Endothelial cell of umbilical vein (primary cell): ENCODE results near the gene LPAR3. TPM values are rescaled to one million over a fixed set of nuclear protein-coding genes. Genes with fewer than 3 reads are reported as not detected.
A peak's percentile ranks its signal among the peaks of the same experiment; 100 is the strongest.

ENCODE experiments used
- BruUV-seq: library from RNA; stranded (reverse); fragments of 400-500 nt; replicated peaks from 2 replicates; lab custom pipeline; 2021; lab: Mats Ljungman, UMichigan
- CTCF ChIA-PET: fragments of 300-600, 350-600 bp; sonication (Branson Sonifier 250); formaldehyde crosslinking; loops from one replicate; lab custom pipeline; 2021; ENCODE audit warnings: antibody characterized with exemption, inconsistent platforms; lab: Charles Lee
- POLR2A ChIA-PET: fragments of 300-600, 350-600 bp; sonication (Branson Sonifier 250); formaldehyde crosslinking; loops from one replicate; lab custom pipeline; 2021; ENCODE audit warnings: antibody characterized with exemption, inconsistent platforms; lab: Charles Lee
- DNase-seq: peaks from one replicate; pipeline ENCODE4 v3.0.0-alpha.2; 2011; ENCODE audit warnings: low read depth, low spot score
- FAIRE-seq: peaks from 2 replicates; lab custom pipeline; 2011; peaks lifted over from hg19 to GRCh38; lab: Jason Lieb, UNC
- H2AFZ ChIP-seq: 2 replicates; pipeline ENCODE4 v1.6.0; 2012; ENCODE audit warnings: low read depth, low read length, control low read depth, inconsistent platforms
- H3K27ac ChIP-seq: 2 replicates; pipeline ENCODE4 v1.5.1; 2011; ENCODE audit warnings: low read depth, mild to moderate bottlenecking, control low read depth, low read length, moderate library complexity; ENCODE audit not compliant: insufficient read depth
- H3K27me3 ChIP-seq, 2 experiments: 2 replicates each; pipeline versions ENCODE4 v1.6.0 to v1.6.1; 2011; ENCODE audit warnings: low read length in 2 of 2, mixed read lengths in 1 of 2; ENCODE audit not compliant: control insufficient read depth in 2 of 2, insufficient read depth in 2 of 2
- H3K36me3 ChIP-seq, 2 experiments: 2 replicates in 1 of 2; 3 replicates in 1 of 2; pipeline ENCODE4 v1.5.1; 2011; ENCODE audit warnings: low read length in 2 of 2, mild to moderate bottlenecking in 1 of 2, moderate library complexity in 1 of 2; ENCODE audit not compliant: control insufficient read depth in 2 of 2, insufficient read depth in 2 of 2; ENCODE audit errors: extremely low read depth in 1 of 2
- H3K4me1 ChIP-seq: 3 replicates; pipeline ENCODE4 v1.5.1; 2011; ENCODE audit warnings: mild to moderate bottlenecking, low read length; ENCODE audit not compliant: control insufficient read depth, insufficient read depth; ENCODE audit errors: extremely low read depth
- H3K4me2 ChIP-seq: 2 replicates; pipeline ENCODE4 v1.6.1; 2011; ENCODE audit warnings: low read length, control low read depth, mixed read lengths; ENCODE audit not compliant: insufficient read depth
- H3K4me3 ChIP-seq, 3 experiments: fragments of 200-600 bp in 1 of 3; sonication (generic), shearing (Covaris generic) in 1 of 3; replicated peaks in 1 of 3; 2 replicates each; pipeline ENCODE4 v1.5.1; 2011 to 2016; ENCODE audit warnings: control low read depth in 3 of 3, low read length in 3 of 3, mild to moderate bottlenecking in 2 of 3, inconsistent platforms in 1 of 3, low read depth in 1 of 3, moderate library complexity in 1 of 3; ENCODE audit not compliant: insufficient read depth in 1 of 3
- H3K79me2 ChIP-seq: 2 replicates; pipeline ENCODE4 v1.6.0; 2012; ENCODE audit warnings: low read length, inconsistent platforms; ENCODE audit not compliant: control insufficient read depth, insufficient read depth
- H3K9ac ChIP-seq: replicated peaks from 2 replicates; pipeline ENCODE3; 2011; ENCODE audit warnings: low read length, control low read depth; ENCODE audit not compliant: insufficient read depth; ENCODE audit errors: extremely low read depth
- H3K9me1 ChIP-seq: replicated peaks from 3 replicates; pipeline ENCODE4 v1.6.0; 2011; ENCODE audit warnings: mild to moderate bottlenecking, low read length; ENCODE audit not compliant: control insufficient read depth, insufficient read depth; ENCODE audit errors: extremely low read depth
- H3K9me3 ChIP-seq: replicated peaks from 2 replicates; pipeline ENCODE4 v1.5.1; 2012; ENCODE audit warnings: low read length, inconsistent platforms; ENCODE audit not compliant: control insufficient read depth, insufficient read depth
- H4K20me1 ChIP-seq: replicated peaks from 2 replicates; pipeline ENCODE3; 2011; ENCODE audit warnings: mild to moderate bottlenecking, low read length; ENCODE audit not compliant: control insufficient read depth, insufficient read depth; ENCODE audit errors: extremely low read depth
- CTCF ChIP-seq, 2 donors: IDR thresholded peaks; 1 replicate in 1 of 2; 2 replicates in 1 of 2; pipeline ENCODE4 v1.5.1; 2011; ENCODE audit warnings: low read length in 2 of 2, mild to moderate bottlenecking in 2 of 2, moderate library complexity in 2 of 2, control low read depth in 1 of 2, inconsistent platforms in 1 of 2, low read depth in 1 of 2; ENCODE audit not compliant: insufficient read depth in 1 of 2; ENCODE audit errors: extremely low read depth in 1 of 2
- EZH2 ChIP-seq: IDR thresholded peaks from 2 replicates; pipeline ENCODE4 v1.6.1; 2012; ENCODE audit warnings: borderline replicate concordance, low read depth, mild to moderate bottlenecking, moderate library complexity, low read length, inconsistent platforms; ENCODE audit not compliant: severe bottlenecking
- FOS ChIP-seq: IDR thresholded peaks from 2 replicates; pipeline ENCODE4 v1.6.1; 2011; ENCODE audit warnings: mild to moderate bottlenecking, low read length, moderate library complexity, borderline replicate concordance; ENCODE audit not compliant: insufficient read depth
- GATA2 ChIP-seq: IDR thresholded peaks from 2 replicates; pipeline ENCODE4 v1.7.0; 2011; ENCODE audit warnings: low read depth, mild to moderate bottlenecking, moderate library complexity, mixed read lengths, low read length; ENCODE audit not compliant: insufficient read length, insufficient read depth
- MYC ChIP-seq: IDR thresholded peaks from one replicate; pipeline ENCODE4 v1.6.1; 2011; ENCODE audit warnings: mild to moderate bottlenecking, low read depth, low read length
- POLR2A ChIP-seq: IDR thresholded peaks from 2 replicates; pipeline ENCODE4 v1.6.1; 2012; ENCODE audit warnings: low read depth, mild to moderate bottlenecking, control low read depth, low read length
- POLR2AphosphoS5 ChIP-seq: IDR thresholded peaks from 2 replicates; pipeline ENCODE4 v1.6.1; 2012; ENCODE audit warnings: low read depth, mild to moderate bottlenecking, control low read depth, low read length, moderate library complexity; ENCODE audit not compliant: insufficient read depth
- dilution Hi-C: fragments of 300-500 bp; cut with MboI; formaldehyde crosslinking; loops from one replicate; pipeline ENCODE4 v1.15.0; 2019; ENCODE audit warnings: low sequenced_read_pairs; ENCODE audit not compliant: extremely low pct_ligation_motif_present
- intact Hi-C: fragments of 100-400 bp; cut with micrococcal nuclease; formaldehyde crosslinking; loops from one replicate; pipeline ENCODE4 v1.10.0; 2022
- polyA plus RNA-seq, 4 experiments: library from polyadenylated mRNA; depleted of rRNA in 3 of 4; stranded (reverse) in 3 of 4; unstranded in 1 of 4; fragments of >200 nt; gene quantifications; 2 replicates each; pipeline versions ENCODE4 v1.2.1 to v1.2.3, GENCODE V29; 2011 to 2012; ENCODE audit warnings: missing spikeins in 1 of 4
- total RNA-seq: library from RNA; stranded (reverse); gene quantifications from 2 replicates; pipeline ENCODE4 v1.2.3, GENCODE V29; 2021

The LPAR3 gene
- total and polyA plus RNA-seq, 2 donors (not counting 3 experiments of a cell fraction or from before 2014, with no cell fraction given), result not detected

- H3K4me3 ChIP-seq, result no peak overlapping the region
- H3K27ac ChIP-seq, result no peak overlapping the region
- no peak overlapping the region for H2AFZ ChIP-seq
- ChIA-PET CTCF (interaction anchor here (1.1 to 3.0 kb wide), 8 partner anchors 9 to 846 kb away, joined by 3 to 34 read pairs (median 6); no protein-coding TSS in a partner anchor), POLR2A (no interaction called here)
- BruUV-seq, result no TSS peak
- no peaks in the 10 kb centered on the region for H3K4me1 ChIP-seq
- no peaks in the 10 kb centered on the region for H4K20me1 ChIP-seq
- TF ChIP-seq GATA2, result no peak
- TF ChIP-seq EZH2, result no peak
- no peak for TF ChIP-seq FOS
- TF ChIP-seq POLR2A, result no peak
- no peaks in the 10 kb centered on the region for H3K36me3 ChIP-seq
- H3K9ac ChIP-seq, result no peak overlapping the region
- DNase-seq, result no peak
- H3K9me3 ChIP-seq, result no peaks in the 10 kb centered on the region
- intact Hi-C loops, result loop anchor here (2.0 kb wide), 1 partner anchor 152 kb away; no protein-coding TSS in a partner anchor
- H3K79me2 ChIP-seq, result no peaks in the 10 kb centered on the region
- dilution Hi-C loops, result no loop called here
- no peaks in the 10 kb centered on the region for H3K9me1 ChIP-seq
- FAIRE-seq, result no peak
- H3K4me2 ChIP-seq, result no peak overlapping the region
- peaks cover 2 to 10% of the 10 kb centered on the region in 2 experiments for H3K27me3 ChIP-seq
Observed at GRCh38 chr1:84773195-84773594, 119.8 kb downstream of the LPAR3 start.

GRCh38 chr1:84772428-84772943 is 120.5 kb downstream of the LPAR3 start:
- DNase-seq, result peak; percentile 74
- Histone ChIP-seq H4K20me1 (no peaks in the 10 kb centered on the region), H3K9me1 (no peaks in the 10 kb centered on the region), H2AFZ (no peak overlapping the region), H3K79me2 (no peaks in the 10 kb centered on the region), H3K27ac (no peak overlapping the region), H3K9ac (no peak overlapping the region), H3K4me2 (no peak overlapping the region), H3K27me3 (peaks cover 2 to 12% of the 10 kb centered on the region in 2 experiments), H3K36me3 (no peaks in the 10 kb centered on the region), H3K4me3 (no peak overlapping the region), H3K9me3 (no peaks in the 10 kb centered on the region), H3K4me1 (no peaks in the 10 kb centered on the region)
- ChIA-PET POLR2A (no interaction called here), CTCF (interaction anchor here (0.6 to 3.0 kb wide), 48 partner anchors 9 to 1994 kb away, joined by 3 to 34 read pairs (median 5); partner anchors contain the start of gene PRKACB)
- no TSS peak for BruUV-seq
- dilution Hi-C loops (no loop called here), intact Hi-C loops (loop anchor here (1.0 to 2.0 kb wide), 5 partner anchors 152 to 841 kb away; no protein-coding TSS in a partner anchor)
- TF ChIP-seq GATA2 (no peak), POLR2A (no peak), CTCF (IDR thresholded peaks at IDR 0.05; ENCODE audit: extremely low read depth in 1 of 2, insufficient read depth in 1 of 2, low read depth in 1 of 2, low read length in 2 of 2) (peak; percentile 83 to 87), POLR2AphosphoS5 (no peak), MYC (no peak), EZH2 (no peak)
- peak; percentile 81 for FAIRE-seq
